ENCODE data around the gene BAG5. TPM values are rescaled to one million over a fixed set of nuclear protein-coding genes. Genes with fewer than 3 reads are reported as not detected.

Gene BAG5
- total and polyA plus RNA-seq, 2 donors (not counting 1 experiment from before 2014, with no cell fraction given), result 7.4 to 31.6 TPM

DNA sequence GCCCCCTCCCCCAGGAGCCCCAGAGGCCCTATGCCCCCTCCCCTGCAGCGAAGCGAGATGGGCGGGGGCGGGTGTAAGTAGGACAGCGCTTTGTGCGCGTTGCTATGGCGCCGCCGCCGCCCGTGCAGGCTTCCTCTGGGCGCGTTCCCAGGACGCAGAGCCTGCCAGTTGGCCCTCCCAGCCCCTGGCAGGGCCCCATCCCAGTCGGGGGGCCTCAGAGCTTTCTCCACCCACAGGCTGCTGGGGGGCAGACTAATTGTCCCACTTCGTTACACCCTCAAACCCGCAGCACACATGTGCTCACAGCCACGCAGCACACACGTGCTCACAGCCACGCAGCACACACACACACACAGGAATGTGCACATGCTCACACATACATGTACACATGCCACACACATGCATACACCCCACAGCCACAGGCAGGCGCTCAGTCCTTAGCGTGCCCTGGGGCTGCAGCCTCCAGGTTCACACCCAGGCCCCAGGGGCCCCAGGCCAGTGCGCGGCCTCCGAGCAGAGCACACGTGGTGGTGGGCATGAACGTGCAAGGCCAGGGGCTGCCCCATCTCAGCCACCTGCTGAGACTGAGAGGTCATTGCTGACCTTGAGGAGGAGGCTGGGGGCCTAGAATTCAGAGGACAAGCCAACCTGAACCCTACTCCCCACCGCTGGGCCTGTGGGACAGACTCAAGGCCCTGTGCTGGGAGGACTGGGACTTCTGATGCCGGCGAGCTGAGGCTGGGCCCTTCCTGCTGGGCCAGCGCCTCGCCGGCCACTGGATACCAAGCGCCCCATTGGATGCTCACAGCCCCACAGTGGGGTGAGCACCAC lies 17.9 kb downstream of the BAG5 start:
- Histone ChIP-seq H3K27ac (ENCODE audit: low read length in 2 of 2) (no peak overlapping the region), H3K27me3 (replicated peaks in 1 of 4; ENCODE audit: control extremely low read depth in 1 of 4, control insufficient read depth in 3 of 4, insufficient read depth in 4 of 4, low read length in 3 of 4) (peaks cover 0 to 22% (median 2%) of the 10 kb centered on the region in 4 experiments), H3K79me2 (ENCODE audit: control insufficient read depth, insufficient read depth, low read length) (peaks cover 8% of the 10 kb centered on the region), H2AFZ (ENCODE audit: insufficient read depth, low read depth, low read length, poor library complexity, severe bottlenecking) (no peak overlapping the region), H3K4me1 (ENCODE audit: control insufficient read depth in 2 of 2, insufficient read depth in 2 of 2, low read length in 2 of 2) (peaks cover 0 to 6% of the 10 kb centered on the region in 2 donors), H3K9ac (ENCODE audit: low read length) (no peak overlapping the region), H3K4me3 (ENCODE audit: control extremely low read depth in 1 of 5, extremely low read depth in 1 of 5, insufficient read depth in 1 of 5, low read depth in 2 of 5, low read length in 4 of 5) (no peak overlapping the region), H3K36me3 (replicated peaks in 1 of 2; ENCODE audit: control extremely low read depth in 1 of 2, control insufficient read depth in 1 of 2, extremely low read depth in 1 of 2, insufficient read depth in 2 of 2, low read length in 1 of 2) (no peaks in the 10 kb centered on the region), H3K4me2 (replicated peaks; ENCODE audit: low read depth, low read length, poor library complexity, severe bottlenecking) (no peak overlapping the region), H3K9me3 (ENCODE audit: control extremely low read depth in 1 of 3, control insufficient read depth in 2 of 3, insufficient read depth in 1 of 3, low read length in 2 of 3) (no peaks in the 10 kb centered on the region), H4K20me1 (ENCODE audit: control insufficient read depth, insufficient read depth, low read length, poor library complexity, severe bottlenecking) (peaks cover 19% of the 10 kb centered on the region)
- DNase-seq (no peak), ATAC-seq (ENCODE audit: low read depth) (no peak)
- Mint-ChIP-seq H3K9me3 (ENCODE audit: insufficient read depth) (no peaks in the 10 kb centered on the region), H3K27me3 (no peaks in the 10 kb centered on the region), H3K4me1 (peaks cover 4% of the 10 kb centered on the region), H3K4me3 (no peak overlapping the region), H3K27ac (no peak overlapping the region)
- ChIA-PET CTCF (interaction anchor here (1.4 to 9.3 kb wide), 3 partner anchors 15 to 46 kb away, joined by 3 to 128 read pairs (median 33); partner anchors contain the start of gene TRMT61A), POLR2A (no interaction called here)
- WGBS (ENCODE audit: insufficient coverage), result 90% methylated on average over 34 of the region's 35 CpGs
- no peak for TF ChIP-seq EZH2 (IDR thresholded peaks at IDR 0.05; ENCODE audit: borderline replicate concordance, insufficient read depth, low read depth, low read length, poor library complexity, severe bottlenecking)
- TF ChIP-seq, protein P1, sequence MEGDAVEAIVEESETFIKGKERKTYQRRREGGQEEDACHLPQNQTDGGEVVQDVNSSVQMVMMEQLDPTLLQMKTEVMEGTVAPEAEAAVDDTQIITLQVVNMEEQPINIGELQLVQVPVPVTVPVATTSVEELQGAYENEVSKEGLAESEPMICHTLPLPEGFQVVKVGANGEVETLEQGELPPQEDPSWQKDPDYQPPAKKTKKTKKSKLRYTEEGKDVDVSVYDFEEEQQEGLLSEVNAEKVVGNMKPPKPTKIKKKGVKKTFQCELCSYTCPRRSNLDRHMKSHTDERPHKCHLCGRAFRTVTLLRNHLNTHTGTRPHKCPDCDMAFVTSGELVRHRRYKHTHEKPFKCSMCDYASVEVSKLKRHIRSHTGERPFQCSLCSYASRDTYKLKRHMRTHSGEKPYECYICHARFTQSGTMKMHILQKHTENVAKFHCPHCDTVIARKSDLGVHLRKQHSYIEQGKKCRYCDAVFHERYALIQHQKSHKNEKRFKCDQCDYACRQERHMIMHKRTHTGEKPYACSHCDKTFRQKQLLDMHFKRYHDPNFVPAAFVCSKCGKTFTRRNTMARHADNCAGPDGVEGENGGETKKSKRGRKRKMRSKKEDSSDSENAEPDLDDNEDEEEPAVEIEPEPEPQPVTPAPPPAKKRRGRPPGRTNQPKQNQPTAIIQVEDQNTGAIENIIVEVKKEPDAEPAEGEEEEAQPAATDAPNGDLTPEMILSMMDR (IDR thresholded peaks at IDR 0.05), result no peak
- intact Hi-C loops (cut with micrococcal nuclease), result loop anchor here (5.0 kb wide), 1 partner anchor 467 kb away; no protein-coding TSS in a partner anchor

Data from B cell (primary cell).